Epidermal melanocyte (primary cell): ENCODE measurements around the gene PTPRK.
A peak's percentile ranks its signal among the peaks of the same experiment; 100 is the strongest.

Source experiments
- DNase-seq: peaks from one replicate; pipeline ENCODE4 v3.0.0; 2011; ENCODE audit warnings: low spot score; ENCODE audit not compliant: insufficient read length

PTPRK gene

GRCh38 chr6:128251445-128252340 is 268.7 kb downstream of the PTPRK start:
- DNase-seq: no peak

- no peak for DNase-seq
Measured at GRCh38 chr6:128250370-128251070, 269.9 kb downstream of the PTPRK start.

GRCh38 chr6:128249429-128249828 is 271.0 kb downstream of the PTPRK start:
- no peak for DNase-seq

- DNase-seq: no peak
Measured at GRCh38 chr6:128246472-128247260, 273.7 kb downstream of the PTPRK start.

- DNase-seq: no peak
Measured at GRCh38 chr6:128244751-128245405, 275.5 kb downstream of the PTPRK start.

- no peak for DNase-seq
Measured at GRCh38 chr6:128242765-128243403, 277.5 kb downstream of the PTPRK start.

GRCh38 chr6:128241216-128241615 is 279.2 kb downstream of the PTPRK start:
- no peak for DNase-seq

GRCh38 chr6:128240024-128240428 is 280.4 kb downstream of the PTPRK start:
- no peak for DNase-seq

- no peak for DNase-seq
Measured at GRCh38 chr6:128239146-128239545, 281.3 kb downstream of the PTPRK start.

- DNase-seq: no peak
Measured at GRCh38 chr6:128238225-128238624, 282.2 kb downstream of the PTPRK start.

GRCh38 chr6:128235556-128235955 is 284.8 kb downstream of the PTPRK start:
- no peak for DNase-seq

- no peak for DNase-seq
Measured at GRCh38 chr6:128233531-128233930, 286.9 kb downstream of the PTPRK start.

- DNase-seq: no peak
Measured at GRCh38 chr6:128230267-128230989, 290.0 kb downstream of the PTPRK start.

- no peak for DNase-seq
Measured at GRCh38 chr6:128225612-128226011, 294.8 kb downstream of the PTPRK start.

- DNase-seq: no peak
Measured at GRCh38 chr6:128216917-128217316, 303.5 kb downstream of the PTPRK start.

- DNase-seq: peak; percentile 23
Measured at GRCh38 chr6:128209771-128210170, 310.6 kb downstream of the PTPRK start.

- no peak for DNase-seq
Measured at GRCh38 chr6:128208851-128209580, 311.4 kb downstream of the PTPRK start.

- no peak for DNase-seq
Measured at GRCh38 chr6:128208078-128208477, 312.3 kb downstream of the PTPRK start.
